Fibroblast of skin of abdomen (primary cell): ENCODE data around the gene KIAA0753.
"Not testable (repeated sequence)": the region's sequence is repeated elsewhere in the genome, so short reads cannot be mapped to it uniquely, and the experiment has no call there.

Experiments used
- DNase-seq: peaks from one replicate; pipeline ENCODE4 v3.0.0-alpha.2; 2013

The KIAA0753 gene

DNA sequence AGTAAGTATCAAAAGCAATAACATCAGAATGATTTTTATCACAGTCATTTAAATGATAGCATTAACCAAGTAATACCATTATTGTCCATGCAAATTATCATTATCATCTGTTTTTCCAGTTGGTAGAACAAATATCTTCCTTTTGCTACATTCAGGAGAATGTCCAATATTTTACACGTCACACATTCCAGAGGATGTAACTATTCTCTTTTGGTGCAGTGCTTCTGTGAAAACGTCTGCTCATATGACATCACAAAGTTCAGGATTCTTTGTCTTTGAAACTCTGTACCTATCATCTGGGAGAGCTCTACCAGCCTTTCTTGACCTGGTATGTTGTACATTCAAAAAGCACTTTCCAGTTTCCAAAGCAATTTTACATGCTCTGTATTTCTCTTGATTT, 44.0 kb downstream of the KIAA0753 start:
- no peak for DNase-seq

DNA sequence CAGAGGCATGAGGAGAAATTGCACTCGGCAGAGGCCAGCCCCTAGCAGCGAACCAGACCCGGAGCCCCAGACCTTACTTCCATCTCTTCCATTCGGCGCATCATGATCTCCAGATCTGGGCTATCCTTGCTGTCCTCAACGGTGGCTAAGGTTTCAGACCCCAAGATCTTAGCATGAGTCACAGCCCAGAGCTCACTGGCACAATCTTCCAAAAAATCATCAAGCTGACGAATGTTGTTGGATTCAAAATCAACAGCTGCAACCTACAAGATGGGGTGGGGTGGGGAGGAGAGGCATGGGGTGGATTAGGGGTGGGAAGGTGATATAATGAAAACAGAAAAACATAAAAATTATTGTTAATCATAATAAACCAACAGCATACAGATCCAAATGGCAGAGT, 44.4 kb downstream of the KIAA0753 start:
- no peak for DNase-seq

GRCh38 chr17:6593371-6593770, 47.1 kb downstream of the KIAA0753 start:
- not testable (repeated sequence) for DNase-seq

DNA sequence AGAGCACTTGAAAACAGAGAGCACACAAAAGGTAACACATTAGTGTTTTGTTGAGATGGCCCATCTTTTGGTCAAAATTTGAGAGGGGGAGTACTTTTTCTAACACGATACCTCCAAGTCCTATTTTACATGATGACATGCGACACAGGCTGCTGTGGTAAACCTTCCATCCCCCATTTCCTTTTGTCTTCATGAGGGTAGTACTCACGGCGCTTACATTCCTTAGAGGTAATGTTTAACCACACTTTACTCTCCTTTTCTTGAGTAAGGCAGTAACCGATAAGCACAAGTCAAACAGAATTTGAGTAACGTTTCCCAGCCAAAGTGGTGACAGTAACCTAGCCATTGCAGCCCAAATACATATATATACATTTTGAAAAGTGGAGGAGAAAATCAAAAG, 48.3 kb downstream of the KIAA0753 start:
- peak; percentile 44 for DNase-seq

- DNase-seq = peak; percentile 93
Measured at GRCh38 chr17:6591599-6592158, 48.8 kb downstream of the KIAA0753 start.

DNA sequence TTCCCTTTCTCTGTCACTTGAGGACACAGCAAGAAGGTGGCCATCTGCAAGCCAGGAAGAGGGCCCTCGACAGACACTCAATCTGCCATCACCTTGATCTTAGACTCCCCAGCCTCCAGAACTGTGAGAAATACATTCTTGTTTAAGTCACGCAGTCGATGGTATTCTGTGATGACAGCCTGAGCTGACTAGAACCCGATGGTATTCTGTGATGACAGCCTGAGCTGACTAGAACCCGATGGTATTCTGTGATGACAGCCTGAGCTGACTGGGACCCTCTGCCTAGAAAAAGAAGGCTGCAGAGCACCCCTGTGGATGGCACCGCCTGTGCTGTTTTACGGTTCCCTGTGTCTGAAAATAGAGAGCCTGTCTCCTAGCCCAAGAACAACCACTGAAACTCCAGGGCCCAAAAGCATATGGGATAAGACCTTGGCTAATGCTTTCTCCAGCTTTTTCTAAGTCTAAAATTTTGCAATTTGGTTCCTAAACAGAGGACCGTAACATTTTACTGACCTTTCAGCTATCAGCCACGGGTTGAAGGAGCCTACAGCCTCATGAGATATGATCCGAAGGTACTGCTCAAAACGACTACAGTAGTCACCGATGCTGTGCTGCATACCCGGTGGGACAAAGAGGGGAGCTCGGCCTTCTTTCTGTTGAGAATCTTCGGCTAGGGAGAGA, 51.1 kb downstream of the KIAA0753 start:
- DNase-seq = peak; percentile 79

- no peak for DNase-seq
Measured at GRCh38 chr17:6588165-6588564, 52.3 kb downstream of the KIAA0753 start.

- DNase-seq = no peak
Measured at GRCh38 chr17:6587310-6587709, 53.2 kb downstream of the KIAA0753 start.

- DNase-seq = no peak
Measured at GRCh38 chr17:6583411-6583810, 57.1 kb downstream of the KIAA0753 start.

DNA sequence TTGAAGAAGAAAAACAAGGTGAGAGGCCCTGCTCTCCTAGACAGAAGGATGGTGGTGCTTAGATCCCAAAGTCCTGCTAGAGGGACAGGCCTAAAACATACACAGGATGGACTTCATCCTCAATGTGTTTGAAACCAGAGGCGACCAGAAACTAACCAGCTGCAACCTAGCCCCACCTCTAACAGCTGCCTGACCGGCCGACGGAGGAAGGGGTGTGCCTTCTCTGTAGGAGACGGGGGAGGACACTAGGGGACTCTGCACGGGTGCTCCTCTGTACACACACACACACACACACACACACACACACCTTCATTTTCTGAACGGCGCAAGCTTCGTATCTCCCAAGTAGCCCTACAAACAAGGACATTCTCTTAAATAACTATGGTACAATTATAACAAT, 59.9 kb downstream of the KIAA0753 start:
- DNase-seq = no peak

DNA sequence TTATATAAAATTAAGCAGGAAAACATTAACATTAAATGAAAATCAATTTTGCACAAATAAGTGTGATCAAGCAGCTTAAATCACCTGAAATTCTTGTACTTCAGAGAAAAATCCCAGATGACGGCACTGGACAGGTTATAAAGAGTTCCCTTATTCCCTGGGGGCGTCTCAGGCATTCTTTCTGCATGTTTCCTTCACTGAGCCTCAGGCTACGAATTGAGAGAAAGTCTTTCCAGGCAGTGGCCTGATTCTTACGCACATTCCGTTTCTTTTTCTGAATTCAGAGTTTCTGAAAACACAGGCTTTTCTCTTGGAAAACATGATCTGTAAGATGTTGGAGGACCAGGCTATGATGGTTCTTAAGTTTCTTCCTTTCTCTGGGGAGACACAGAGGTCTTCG, 62.0 kb downstream of the KIAA0753 start:
- DNase-seq = no peak

DNA sequence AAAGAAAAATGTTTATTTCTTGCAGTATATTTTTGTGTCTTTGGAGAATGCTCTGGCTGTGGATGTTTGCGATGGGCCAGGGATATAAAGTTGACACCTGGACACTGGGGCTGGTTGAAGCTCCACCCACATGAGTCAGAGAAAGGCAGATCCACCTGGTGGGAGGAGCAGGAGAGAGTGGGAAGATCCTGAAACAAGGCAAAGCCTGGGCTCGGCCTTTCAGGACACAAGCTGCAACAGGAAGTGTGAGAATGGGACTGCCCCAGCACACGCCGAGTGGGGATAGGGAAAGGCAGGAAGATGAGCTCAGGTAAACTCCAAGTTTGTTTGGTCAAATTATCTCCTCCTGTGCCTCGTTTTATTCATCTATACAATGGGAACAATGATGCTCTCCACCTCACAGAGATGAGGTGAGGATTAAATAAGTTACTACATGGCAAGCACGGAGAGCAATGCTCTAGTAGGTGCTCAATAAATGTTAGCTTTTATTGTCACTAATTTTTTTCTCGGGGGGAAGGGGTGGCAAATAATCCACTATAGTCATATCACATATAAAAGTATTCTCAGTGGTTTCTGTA, 62.7 kb downstream of the KIAA0753 start:
- DNase-seq = no peak

GRCh38 chr17:6576038-6576785, 64.3 kb downstream of the KIAA0753 start:
- no peak for DNase-seq

GRCh38 chr17:6575596-6575988, 64.9 kb downstream of the KIAA0753 start:
- DNase-seq = no peak

- peak; percentile 62 for DNase-seq
Measured at GRCh38 chr17:6574687-6575595, 65.6 kb downstream of the KIAA0753 start.

- DNase-seq = no peak
Measured at GRCh38 chr17:6573982-6574686, 66.4 kb downstream of the KIAA0753 start.

- DNase-seq = not testable (repeated sequence)
Measured at GRCh38 chr17:6573495-6573894, 67.0 kb downstream of the KIAA0753 start.

- no peak for DNase-seq
Measured at GRCh38 chr17:6572972-6573370, 67.5 kb downstream of the KIAA0753 start.

- DNase-seq = peak; percentile 22
Measured at GRCh38 chr17:6571452-6571781, 69.1 kb downstream of the KIAA0753 start.

GRCh38 chr17:6570731-6571451, 69.6 kb downstream of the KIAA0753 start:
- no peak for DNase-seq
